OCI-LY3 (cell line): ENCODE results near the gene TMEM59.

Experiments used
- H2AFZ ChIP-seq: fragments of 200-600, 300-600 bp; shearing (Covaris generic); 2 replicates; pipeline ENCODE4 v1.6.0; 2014; ENCODE audit warnings: antibody characterized with exemption, low read depth, low read length
- H3K27ac ChIP-seq: fragments of 200-600, 300-600 bp; sonication (generic); 2 replicates; pipeline ENCODE4 v1.5.1; 2014; ENCODE audit warnings: mild to moderate bottlenecking, low read length, moderate library complexity, mixed read lengths
- H3K27me3 ChIP-seq: fragments of 200-600, 300-600 bp; sonication (generic); 2 replicates; pipeline ENCODE4 v1.6.1; 2014; ENCODE audit warnings: low read depth, low read length, mixed read lengths
- H3K36me3 ChIP-seq: fragments of 200-600, 300-600 bp; sonication (generic); replicated peaks from 2 replicates; pipeline ENCODE3; 2014; ENCODE audit warnings: low read depth, low read length, mixed read lengths
- H3K4me1 ChIP-seq: fragments of 300-600, 200-600 bp; sonication (generic); 2 replicates; pipeline ENCODE4 v1.6.1; 2014; ENCODE audit warnings: low read length, mixed read lengths
- H3K4me2 ChIP-seq: fragments of 200-600, 300-600 bp; sonication (generic); 2 replicates; pipeline ENCODE4 v1.6.1; 2014; ENCODE audit warnings: low read length, mixed read lengths
- H3K4me3 ChIP-seq: fragments of 300-600, 200-600 bp; sonication (generic); 2 replicates; pipeline ENCODE4 v1.5.1; 2014; ENCODE audit warnings: antibody characterized with exemption, mild to moderate bottlenecking, low read length, moderate library complexity
- H3K79me2 ChIP-seq: fragments of 300-600, 200-600 bp; shearing (Covaris generic); 2 replicates; pipeline ENCODE4 v1.6.1; 2014; ENCODE audit warnings: mild to moderate bottlenecking, low read length, mixed read lengths
- H3K9ac ChIP-seq: fragments of 300-600, 200-600 bp; shearing (Covaris generic); 2 replicates; pipeline ENCODE4 v1.6.0; 2014; ENCODE audit warnings: mild to moderate bottlenecking, low read length, moderate library complexity
- H3K9me3 ChIP-seq: fragments of 200-600, 300-600 bp; shearing (Covaris generic); 2 replicates; pipeline ENCODE4 v1.6.1; 2014; ENCODE audit warnings: low read length, mixed read lengths; ENCODE audit not compliant: insufficient read depth
- H4K20me1 ChIP-seq: fragments of 200-600, 300-600 bp; sonication (generic); 2 replicates; pipeline ENCODE4 v1.6.1; 2016; ENCODE audit warnings: low read length, mixed read lengths; ENCODE audit not compliant: insufficient read depth
- EZH2phosphoT487 ChIP-seq: fragments of 200-600 bp; shearing (Covaris generic); IDR thresholded peaks from 2 replicates; pipeline ENCODE4 v1.6.1; 2018; ENCODE audit warnings: antibody characterized with exemption, mixed run types, low read depth
- TF ChIP-seq, protein P1 (sequence below): fragments of 200-600, 300-600 bp; sonication (generic); IDR thresholded peaks from 2 replicates; pipeline ENCODE4 v1.5.1; 2014; ENCODE audit warnings: antibody characterized with exemption, low read length, low read depth

TMEM59 gene

DNA sequence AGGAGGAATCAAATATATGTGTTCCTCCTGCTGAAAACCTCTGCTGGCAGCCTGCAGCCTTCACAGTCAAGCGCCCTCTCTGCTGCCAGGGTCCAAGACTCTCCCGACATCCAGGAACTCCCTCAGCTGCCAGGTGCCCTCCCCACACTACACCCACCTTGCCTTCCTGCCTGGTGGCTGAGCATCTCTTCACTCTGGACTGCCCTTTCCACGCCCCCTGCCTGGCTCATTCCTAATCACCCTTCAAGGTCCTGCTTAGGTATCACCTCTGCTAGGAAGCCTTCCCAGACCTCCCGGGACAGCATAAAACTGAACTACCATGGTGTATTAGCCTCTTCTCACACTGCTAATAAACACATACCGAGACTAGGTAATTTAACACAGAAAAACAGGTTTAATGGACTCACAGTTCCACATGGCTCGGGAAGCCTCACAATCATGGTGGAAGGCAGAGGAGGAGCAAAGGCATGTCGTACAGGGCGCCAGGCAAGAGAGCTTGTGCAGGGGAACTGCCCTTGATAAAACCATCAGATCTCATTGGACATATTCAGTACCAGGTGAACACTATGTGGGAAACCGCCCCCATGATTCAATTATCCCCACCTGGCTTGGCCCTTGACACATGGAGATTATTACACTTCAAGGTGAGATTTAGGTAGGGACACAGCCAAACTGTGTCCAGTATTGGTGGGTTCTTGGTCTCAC is 50.3 kb downstream of the TMEM59 start:
- TF ChIP-seq, protein P1, sequence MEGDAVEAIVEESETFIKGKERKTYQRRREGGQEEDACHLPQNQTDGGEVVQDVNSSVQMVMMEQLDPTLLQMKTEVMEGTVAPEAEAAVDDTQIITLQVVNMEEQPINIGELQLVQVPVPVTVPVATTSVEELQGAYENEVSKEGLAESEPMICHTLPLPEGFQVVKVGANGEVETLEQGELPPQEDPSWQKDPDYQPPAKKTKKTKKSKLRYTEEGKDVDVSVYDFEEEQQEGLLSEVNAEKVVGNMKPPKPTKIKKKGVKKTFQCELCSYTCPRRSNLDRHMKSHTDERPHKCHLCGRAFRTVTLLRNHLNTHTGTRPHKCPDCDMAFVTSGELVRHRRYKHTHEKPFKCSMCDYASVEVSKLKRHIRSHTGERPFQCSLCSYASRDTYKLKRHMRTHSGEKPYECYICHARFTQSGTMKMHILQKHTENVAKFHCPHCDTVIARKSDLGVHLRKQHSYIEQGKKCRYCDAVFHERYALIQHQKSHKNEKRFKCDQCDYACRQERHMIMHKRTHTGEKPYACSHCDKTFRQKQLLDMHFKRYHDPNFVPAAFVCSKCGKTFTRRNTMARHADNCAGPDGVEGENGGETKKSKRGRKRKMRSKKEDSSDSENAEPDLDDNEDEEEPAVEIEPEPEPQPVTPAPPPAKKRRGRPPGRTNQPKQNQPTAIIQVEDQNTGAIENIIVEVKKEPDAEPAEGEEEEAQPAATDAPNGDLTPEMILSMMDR = no peak
- no peak for TF ChIP-seq EZH2phosphoT487
- Histone ChIP-seq H3K4me1 (no peaks in the 10 kb centered on the region), H3K27me3 (no peaks in the 10 kb centered on the region), H3K4me3 (no peak overlapping the region), H3K9ac (no peak overlapping the region), H3K9me3 (no peaks in the 10 kb centered on the region), H3K36me3 (no peaks in the 10 kb centered on the region), H3K79me2 (no peaks in the 10 kb centered on the region), H3K27ac (no peak overlapping the region), H3K4me2 (no peak overlapping the region), H4K20me1 (no peaks in the 10 kb centered on the region), H2AFZ (no peak overlapping the region)

DNA sequence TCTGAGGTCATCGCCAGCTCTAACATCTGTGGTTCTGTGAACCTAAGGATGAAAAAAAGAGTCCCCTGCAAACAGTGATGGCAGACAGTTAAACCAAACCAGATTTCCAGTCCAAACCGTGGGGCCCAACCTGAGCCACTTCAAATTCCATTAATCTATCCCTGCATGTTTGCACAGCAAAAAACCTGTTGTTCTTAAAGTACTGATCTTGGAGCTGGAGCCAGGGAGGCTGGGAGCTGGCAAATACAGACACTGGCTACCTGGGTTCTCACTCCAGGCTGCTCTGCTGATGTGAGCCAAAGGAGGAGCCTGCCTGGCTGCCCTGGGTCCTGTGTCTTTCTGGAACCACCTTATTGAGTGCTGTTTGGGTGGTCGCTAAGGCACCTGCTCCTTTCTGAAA is 51.4 kb downstream of the TMEM59 start:
- H3K36me3 ChIP-seq = no peaks in the 10 kb centered on the region
- H3K27me3 ChIP-seq = no peaks in the 10 kb centered on the region
- no peaks in the 10 kb centered on the region for H3K4me1 ChIP-seq
- H3K79me2 ChIP-seq = no peaks in the 10 kb centered on the region
- H4K20me1 ChIP-seq = no peaks in the 10 kb centered on the region
- no peak for TF ChIP-seq EZH2phosphoT487
- no peak overlapping the region for H3K4me2 ChIP-seq
- no peak overlapping the region for H3K27ac ChIP-seq
- no peak overlapping the region for H3K9ac ChIP-seq
- no peak overlapping the region for H2AFZ ChIP-seq
- H3K9me3 ChIP-seq = no peaks in the 10 kb centered on the region
- H3K4me3 ChIP-seq = no peak overlapping the region

DNA sequence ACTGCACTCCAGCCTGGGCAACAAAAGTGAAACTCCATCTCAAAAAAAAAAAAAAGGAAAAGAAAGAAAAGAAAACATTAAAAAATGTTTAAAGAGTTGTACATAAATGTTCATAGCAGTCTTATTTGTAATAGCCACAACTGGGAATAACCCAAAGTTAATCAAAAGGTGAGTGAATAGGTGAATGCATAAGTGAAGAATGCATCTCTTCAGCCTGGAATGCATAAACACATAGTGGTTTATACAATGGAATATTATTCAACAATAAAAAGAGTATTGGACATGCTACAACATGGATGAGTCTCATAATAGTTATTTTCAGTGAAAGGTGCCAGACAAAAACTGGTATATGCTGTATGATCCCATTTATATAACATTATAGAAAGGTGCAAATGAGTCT is 53.1 kb downstream of the TMEM59 start:
- Histone ChIP-seq H3K4me1 (no peaks in the 10 kb centered on the region), H3K27me3 (no peaks in the 10 kb centered on the region), H3K9ac (no peak overlapping the region), H2AFZ (no peak overlapping the region), H3K4me2 (no peak overlapping the region), H3K27ac (no peak overlapping the region), H3K36me3 (no peaks in the 10 kb centered on the region), H3K9me3 (no peaks in the 10 kb centered on the region), H3K4me3 (no peak overlapping the region), H4K20me1 (no peaks in the 10 kb centered on the region), H3K79me2 (no peaks in the 10 kb centered on the region)
- no peak for TF ChIP-seq EZH2phosphoT487
- TF ChIP-seq, protein P1 = no peak

DNA sequence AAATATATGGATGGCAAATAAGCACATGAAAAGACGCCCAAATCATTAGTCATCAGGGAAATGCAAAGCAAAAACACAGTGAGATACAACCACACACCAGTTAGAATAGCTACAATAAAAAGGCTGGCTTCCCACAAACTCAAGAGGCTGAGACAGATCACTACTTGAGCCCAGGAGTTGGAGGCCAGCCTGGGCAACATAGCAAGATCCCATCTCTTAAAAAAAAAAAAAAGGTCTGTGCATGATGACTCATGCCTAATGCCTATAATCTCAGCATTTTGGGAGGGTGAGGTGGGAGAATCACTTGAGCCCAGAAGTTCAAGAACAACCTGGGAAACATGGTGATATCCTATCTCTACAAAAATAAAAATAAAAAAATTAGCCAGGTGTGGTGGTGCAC is 54.8 kb downstream of the TMEM59 start:
- H3K79me2 ChIP-seq = no peaks in the 10 kb centered on the region
- H3K4me3 ChIP-seq = no peak overlapping the region
- H4K20me1 ChIP-seq = no peaks in the 10 kb centered on the region
- H3K4me1 ChIP-seq = no peaks in the 10 kb centered on the region
- no peaks in the 10 kb centered on the region for H3K9me3 ChIP-seq
- no peak for TF ChIP-seq EZH2phosphoT487
- TF ChIP-seq, protein P1 = no peak
- H3K36me3 ChIP-seq = no peaks in the 10 kb centered on the region
- H3K4me2 ChIP-seq = no peak overlapping the region
- H3K27ac ChIP-seq = no peak overlapping the region
- no peaks in the 10 kb centered on the region for H3K27me3 ChIP-seq
- no peak overlapping the region for H3K9ac ChIP-seq
- H2AFZ ChIP-seq = no peak overlapping the region
